Endothelial cell of umbilical vein (primary cell): Measurements from ENCODE around the gene RRAS. TPM values are rescaled to one million over a fixed set of nuclear protein-coding genes. Genes with fewer than 3 reads are reported as not detected.
A peak's percentile ranks its signal among the peaks of the same experiment; 100 is the strongest.

Source experiments
- BruUV-seq: library from RNA; stranded (reverse); fragments of 400-500 nt; replicated peaks from 2 replicates; lab custom pipeline; 2021; lab: Mats Ljungman, UMichigan
- CTCF ChIA-PET: fragments of 300-600, 350-600 bp; sonication (Branson Sonifier 250); formaldehyde crosslinking; loops from one replicate; lab custom pipeline; 2021; ENCODE audit warnings: antibody characterized with exemption, inconsistent platforms; lab: Charles Lee
- POLR2A ChIA-PET: fragments of 300-600, 350-600 bp; sonication (Branson Sonifier 250); formaldehyde crosslinking; loops from one replicate; lab custom pipeline; 2021; ENCODE audit warnings: antibody characterized with exemption, inconsistent platforms; lab: Charles Lee
- DNase-seq: peaks from one replicate; pipeline ENCODE4 v3.0.0-alpha.2; 2011; ENCODE audit warnings: low read depth, low spot score
- FAIRE-seq: peaks from 2 replicates; lab custom pipeline; 2011; peaks lifted over from hg19 to GRCh38; lab: Jason Lieb, UNC
- H2AFZ ChIP-seq: 2 replicates; pipeline ENCODE4 v1.6.0; 2012; ENCODE audit warnings: low read depth, low read length, control low read depth, inconsistent platforms
- H3K27ac ChIP-seq: 2 replicates; pipeline ENCODE4 v1.5.1; 2011; ENCODE audit warnings: low read depth, mild to moderate bottlenecking, control low read depth, low read length, moderate library complexity; ENCODE audit not compliant: insufficient read depth
- H3K27me3 ChIP-seq, 2 experiments: 2 replicates each; pipeline versions ENCODE4 v1.6.0 to v1.6.1; 2011; ENCODE audit warnings: low read length in 2 of 2, mixed read lengths in 1 of 2; ENCODE audit not compliant: control insufficient read depth in 2 of 2, insufficient read depth in 2 of 2
- H3K36me3 ChIP-seq, 2 experiments: 2 replicates in 1 of 2; 3 replicates in 1 of 2; pipeline ENCODE4 v1.5.1; 2011; ENCODE audit warnings: low read length in 2 of 2, mild to moderate bottlenecking in 1 of 2, moderate library complexity in 1 of 2; ENCODE audit not compliant: control insufficient read depth in 2 of 2, insufficient read depth in 2 of 2; ENCODE audit errors: extremely low read depth in 1 of 2
- H3K4me1 ChIP-seq: 3 replicates; pipeline ENCODE4 v1.5.1; 2011; ENCODE audit warnings: mild to moderate bottlenecking, low read length; ENCODE audit not compliant: control insufficient read depth, insufficient read depth; ENCODE audit errors: extremely low read depth
- H3K4me2 ChIP-seq: 2 replicates; pipeline ENCODE4 v1.6.1; 2011; ENCODE audit warnings: low read length, control low read depth, mixed read lengths; ENCODE audit not compliant: insufficient read depth
- H3K4me3 ChIP-seq, 3 experiments: fragments of 200-600 bp in 1 of 3; sonication (generic), shearing (Covaris generic) in 1 of 3; replicated peaks in 1 of 3; 2 replicates each; pipeline ENCODE4 v1.5.1; 2011 to 2016; ENCODE audit warnings: control low read depth in 3 of 3, low read length in 3 of 3, mild to moderate bottlenecking in 2 of 3, inconsistent platforms in 1 of 3, low read depth in 1 of 3, moderate library complexity in 1 of 3; ENCODE audit not compliant: insufficient read depth in 1 of 3
- H3K79me2 ChIP-seq: 2 replicates; pipeline ENCODE4 v1.6.0; 2012; ENCODE audit warnings: low read length, inconsistent platforms; ENCODE audit not compliant: control insufficient read depth, insufficient read depth
- H3K9ac ChIP-seq: replicated peaks from 2 replicates; pipeline ENCODE3; 2011; ENCODE audit warnings: low read length, control low read depth; ENCODE audit not compliant: insufficient read depth; ENCODE audit errors: extremely low read depth
- H3K9me1 ChIP-seq: replicated peaks from 3 replicates; pipeline ENCODE4 v1.6.0; 2011; ENCODE audit warnings: mild to moderate bottlenecking, low read length; ENCODE audit not compliant: control insufficient read depth, insufficient read depth; ENCODE audit errors: extremely low read depth
- H3K9me3 ChIP-seq: replicated peaks from 2 replicates; pipeline ENCODE4 v1.5.1; 2012; ENCODE audit warnings: low read length, inconsistent platforms; ENCODE audit not compliant: control insufficient read depth, insufficient read depth
- H4K20me1 ChIP-seq: replicated peaks from 2 replicates; pipeline ENCODE3; 2011; ENCODE audit warnings: mild to moderate bottlenecking, low read length; ENCODE audit not compliant: control insufficient read depth, insufficient read depth; ENCODE audit errors: extremely low read depth
- CTCF ChIP-seq, 2 donors: IDR thresholded peaks; 1 replicate in 1 of 2; 2 replicates in 1 of 2; pipeline ENCODE4 v1.5.1; 2011; ENCODE audit warnings: low read length in 2 of 2, mild to moderate bottlenecking in 2 of 2, moderate library complexity in 2 of 2, control low read depth in 1 of 2, inconsistent platforms in 1 of 2, low read depth in 1 of 2; ENCODE audit not compliant: insufficient read depth in 1 of 2; ENCODE audit errors: extremely low read depth in 1 of 2
- EZH2 ChIP-seq: IDR thresholded peaks from 2 replicates; pipeline ENCODE4 v1.6.1; 2012; ENCODE audit warnings: borderline replicate concordance, low read depth, mild to moderate bottlenecking, moderate library complexity, low read length, inconsistent platforms; ENCODE audit not compliant: severe bottlenecking
- FOS ChIP-seq: IDR thresholded peaks from 2 replicates; pipeline ENCODE4 v1.6.1; 2011; ENCODE audit warnings: mild to moderate bottlenecking, low read length, moderate library complexity, borderline replicate concordance; ENCODE audit not compliant: insufficient read depth
- GATA2 ChIP-seq: IDR thresholded peaks from 2 replicates; pipeline ENCODE4 v1.7.0; 2011; ENCODE audit warnings: low read depth, mild to moderate bottlenecking, moderate library complexity, mixed read lengths, low read length; ENCODE audit not compliant: insufficient read length, insufficient read depth
- JUN ChIP-seq: IDR thresholded peaks from 2 replicates; pipeline ENCODE4 v1.6.1; 2011; ENCODE audit warnings: borderline replicate concordance, low read depth; ENCODE audit not compliant: insufficient read length, insufficient read depth
- MAX ChIP-seq: IDR thresholded peaks from 2 replicates; pipeline ENCODE4 v1.6.1; 2011; ENCODE audit not compliant: insufficient read depth, insufficient read length
- MYC ChIP-seq: IDR thresholded peaks from one replicate; pipeline ENCODE4 v1.6.1; 2011; ENCODE audit warnings: mild to moderate bottlenecking, low read depth, low read length
- POLR2A ChIP-seq: IDR thresholded peaks from 2 replicates; pipeline ENCODE4 v1.6.1; 2012; ENCODE audit warnings: low read depth, mild to moderate bottlenecking, control low read depth, low read length
- POLR2AphosphoS5 ChIP-seq: IDR thresholded peaks from 2 replicates; pipeline ENCODE4 v1.6.1; 2012; ENCODE audit warnings: low read depth, mild to moderate bottlenecking, control low read depth, low read length, moderate library complexity; ENCODE audit not compliant: insufficient read depth
- dilution Hi-C: fragments of 300-500 bp; cut with MboI; formaldehyde crosslinking; loops from one replicate; pipeline ENCODE4 v1.15.0; 2019; ENCODE audit warnings: low sequenced_read_pairs; ENCODE audit not compliant: extremely low pct_ligation_motif_present
- intact Hi-C: fragments of 100-400 bp; cut with micrococcal nuclease; formaldehyde crosslinking; loops from one replicate; pipeline ENCODE4 v1.10.0; 2022
- polyA plus RNA-seq, 4 experiments: library from polyadenylated mRNA; depleted of rRNA in 3 of 4; stranded (reverse) in 3 of 4; unstranded in 1 of 4; fragments of >200 nt; gene quantifications; 2 replicates each; pipeline versions ENCODE4 v1.2.1 to v1.2.3, GENCODE V29; 2011 to 2012; ENCODE audit warnings: missing spikeins in 1 of 4
- total RNA-seq: library from RNA; stranded (reverse); gene quantifications from 2 replicates; pipeline ENCODE4 v1.2.3, GENCODE V29; 2021

RRAS gene
- total and polyA plus RNA-seq, 2 donors (not counting 3 experiments of a cell fraction or from before 2014, with no cell fraction given) = 89.5 to 250 TPM

GRCh38 chr19:49677231-49677900, 37.4 kb upstream of the RRAS start, which contains the start of gene PRMT1:
Gene PRMT1 (plus strand): TSS chr19:49677271. CDS start chr19:49677281, 10 bp downstream.
- Histone ChIP-seq H3K27ac (peak within 1 kb of the TSS; percentile 95), H3K4me1 (peaks cover 23% of the 10 kb centered on the region), H3K4me3 (peak within 1 kb of the TSS; percentile 69 to 97 (median 78)), H3K9ac (peak within 1 kb of the TSS; percentile 93), H2AFZ (peak within 1 kb of the TSS; percentile 83), H4K20me1 (no peaks in the 10 kb centered on the region), H3K9me3 (no peaks in the 10 kb centered on the region), H3K9me1 (no peaks in the 10 kb centered on the region), H3K36me3 (peaks cover 7% of the 10 kb centered on the region in 2 experiments), H3K4me2 (peak within 1 kb of the TSS; percentile 95), H3K79me2 (peaks cover 45% of the 10 kb centered on the region), H3K27me3 (no peaks in the 10 kb centered on the region)
- no TSS peak for BruUV-seq
- dilution Hi-C loops (no loop called here), intact Hi-C loops (loop anchor here (2.0 to 5.0 kb wide), 2 partner anchors 63 to 190 kb away; partner anchors contain the start of gene PNKP)
- FAIRE-seq (peak; percentile 38), DNase-seq (no peak)
- POLR2A ChIA-PET = interaction anchor here (0.6 to 3.0 kb wide), 5 partner anchors 35 to 189 kb away, joined by 3 to 15 read pairs (median 5); partner anchors contain the start of genes RRAS and SCAF1
- TF ChIP-seq MYC (peak; percentile 49), POLR2A (peak; percentile 89), JUN (no peak), FOS (no peak), MAX (peak; percentile 75), GATA2 (no peak), EZH2 (no peak), CTCF (IDR thresholded peaks at IDR 0.05; ENCODE audit: extremely low read depth in 1 of 2, insufficient read depth in 1 of 2, low read depth in 1 of 2, low read length in 2 of 2) (no peak), POLR2AphosphoS5 (peak; percentile 84)
- CTCF ChIA-PET = interaction anchor here (1.2 to 3.2 kb wide), 7 partner anchors 12 to 174 kb away, joined by 3 to 15 read pairs (median 5); partner anchors contain the start of genes BCL2L12, FUZ, IRF3 and SCAF1
